ENCODE results near the gene SLC16A8. TPM values are rescaled to one million over a fixed set of nuclear protein-coding genes. Genes with fewer than 3 reads are reported as not detected.
A peak's percentile ranks its signal among the peaks of the same experiment; 100 is the strongest.
"Not testable (repeated sequence)": the region's sequence is repeated elsewhere in the genome, so short reads cannot be mapped to it uniquely, and the experiment has no call there.

The SLC16A8 gene
- total RNA-seq, 1 donor from 2014 or later, result not detected

- no peak overlapping the region for H3K27ac Mint-ChIP-seq (ENCODE audit: unreplicated experiment)
- H3K4me1 Mint-ChIP-seq (ENCODE audit: low read depth, unreplicated experiment), result peaks cover 2% of the 10 kb centered on the region
- peaks cover 4% of the 10 kb centered on the region for H3K27me3 Mint-ChIP-seq (ENCODE audit: unreplicated experiment)
- H3K36me3 Mint-ChIP-seq (ENCODE audit: unreplicated experiment), result no peaks in the 10 kb centered on the region
- no peak for TF ChIP-seq CTCF (IDR thresholded peaks at IDR 0.05; ENCODE audit: partially characterized antibody, unreplicated experiment)
- no peak overlapping the region for H3K4me3 Mint-ChIP-seq (ENCODE audit: unreplicated experiment)
- no peak for DNase-seq
- peaks cover 4% of the 10 kb centered on the region for H3K9me3 Mint-ChIP-seq (ENCODE audit: unreplicated experiment)
These were observed 34.2 kb upstream of the SLC16A8 start for GRCh38 chr22:38118182-38118581.

- H3K9me3 Mint-ChIP-seq (ENCODE audit: unreplicated experiment); H3K4me3 Mint-ChIP-seq (ENCODE audit: unreplicated experiment); H3K27ac Mint-ChIP-seq (ENCODE audit: unreplicated experiment); DNase-seq; H3K27me3 Mint-ChIP-seq (ENCODE audit: unreplicated experiment); H3K4me1 Mint-ChIP-seq (ENCODE audit: low read depth, unreplicated experiment); H3K36me3 Mint-ChIP-seq (ENCODE audit: unreplicated experiment): not testable (repeated sequence)
These were observed 33.6 kb upstream of the SLC16A8 start for GRCh38 chr22:38117556-38117955.

- DNase-seq, result no peak
- H3K27ac Mint-ChIP-seq (ENCODE audit: unreplicated experiment), result no peak overlapping the region
- no peak for TF ChIP-seq CTCF (IDR thresholded peaks at IDR 0.05; ENCODE audit: partially characterized antibody, unreplicated experiment)
- H3K27me3 Mint-ChIP-seq (ENCODE audit: unreplicated experiment), result peaks cover 5% of the 10 kb centered on the region
- H3K9me3 Mint-ChIP-seq (ENCODE audit: unreplicated experiment), result peaks cover 4% of the 10 kb centered on the region
- no peaks in the 10 kb centered on the region for H3K36me3 Mint-ChIP-seq (ENCODE audit: unreplicated experiment)
- H3K4me3 Mint-ChIP-seq (ENCODE audit: unreplicated experiment), result peak overlapping the region; percentile 20
- H3K4me1 Mint-ChIP-seq (ENCODE audit: low read depth, unreplicated experiment), result peaks cover 5% of the 10 kb centered on the region
These were observed 31.6 kb upstream of the SLC16A8 start for GRCh38 chr22:38115423-38116205.

GRCh38 chr22:38114484-38115398 is 30.8 kb upstream of the SLC16A8 start:
- peak; percentile 87 for TF ChIP-seq CTCF (IDR thresholded peaks at IDR 0.05; ENCODE audit: partially characterized antibody, unreplicated experiment)
- peak overlapping the region; percentile 57 for H3K4me3 Mint-ChIP-seq (ENCODE audit: unreplicated experiment)
- DNase-seq, result peak; percentile 96
- peaks cover 5% of the 10 kb centered on the region for H3K4me1 Mint-ChIP-seq (ENCODE audit: low read depth, unreplicated experiment)
- H3K27me3 Mint-ChIP-seq (ENCODE audit: unreplicated experiment), result peaks cover 4% of the 10 kb centered on the region
- H3K9me3 Mint-ChIP-seq (ENCODE audit: unreplicated experiment), result peaks cover 5% of the 10 kb centered on the region
- no peaks in the 10 kb centered on the region for H3K36me3 Mint-ChIP-seq (ENCODE audit: unreplicated experiment)
- H3K27ac Mint-ChIP-seq (ENCODE audit: unreplicated experiment), result peak overlapping the region; percentile 66

- Mint-ChIP-seq H3K36me3 (ENCODE audit: unreplicated experiment) (no peaks in the 10 kb centered on the region), H3K4me3 (ENCODE audit: unreplicated experiment) (no peak overlapping the region), H3K9me3 (ENCODE audit: unreplicated experiment) (peaks cover 7% of the 10 kb centered on the region), H3K4me1 (ENCODE audit: low read depth, unreplicated experiment) (peaks cover 8% of the 10 kb centered on the region), H3K27me3 (ENCODE audit: unreplicated experiment) (peaks cover 9% of the 10 kb centered on the region), H3K27ac (ENCODE audit: unreplicated experiment) (no peak overlapping the region)
- TF ChIP-seq CTCF (IDR thresholded peaks at IDR 0.05; ENCODE audit: partially characterized antibody, unreplicated experiment), result no peak
- DNase-seq, result no peak
These were observed 28.4 kb upstream of the SLC16A8 start for GRCh38 chr22:38112381-38112780.

Data from glutamatergic neuron (in vitro differentiated cells).